IMR-90 (cell line): ENCODE measurements around the gene GZF1. TPM values are rescaled to one million over a fixed set of nuclear protein-coding genes. Genes with fewer than 3 reads are reported as not detected.

Experiments used
- ATAC-seq: fragments of 200-7000 bp; cut with Tn5 transposase; 2 replicates; pipeline ENCODE4 v1.9.1; 2020; ENCODE audit warnings: low read depth, mild to moderate bottlenecking, moderate library complexity
- BruUV-seq: library from RNA; stranded (reverse); fragments of 400-500 nt; replicated peaks from 2 replicates; lab custom pipeline; 2021; lab: Mats Ljungman, UMichigan
- CTCF ChIA-PET: fragments of 300-600 bp; formaldehyde crosslinking; extraction: SDS; loops from one replicate; lab custom pipeline; 2021; ENCODE audit warnings: antibody characterized with exemption; lab: Yijun Ruan, JAX
- POLR2A ChIA-PET: fragments of 300-600 bp; sonication (Branson Sonifier 250); formaldehyde crosslinking; loops from one replicate; lab custom pipeline; 2022; ENCODE audit warnings: antibody characterized with exemption; ENCODE audit not compliant: unreplicated experiment; lab: Charles Lee
- DNase-seq: peaks from one replicate; pipeline ENCODE4 v3.0.0; 2013
- H2AFZ ChIP-seq: replicated peaks from 2 replicates; pipeline ENCODE3; 2013; ENCODE audit warnings: low read length, mild to moderate bottlenecking; ENCODE audit not compliant: poor library complexity
- H2AK5ac ChIP-seq: 2 replicates; pipeline ENCODE4 v1.6.1; 2013; ENCODE audit warnings: low read depth, low read length, inconsistent platforms
- H2AK9ac ChIP-seq: replicated peaks from 2 replicates; pipeline ENCODE3; 2013; ENCODE audit warnings: mild to moderate bottlenecking, low read depth, low read length, moderate library complexity; ENCODE audit not compliant: poor library complexity
- H2BK120ac ChIP-seq: 2 replicates; pipeline ENCODE4 v1.6.1; 2013; ENCODE audit warnings: low read depth, low read length, inconsistent platforms
- H2BK15ac ChIP-seq: 3 replicates; pipeline ENCODE4 v1.6.1; 2013; ENCODE audit warnings: low read depth, low read length, inconsistent platforms
- H2BK20ac ChIP-seq: 2 replicates; pipeline ENCODE4 v1.6.1; 2013; ENCODE audit warnings: low read depth, mild to moderate bottlenecking, inconsistent platforms, low read length, moderate library complexity
- H2BK5ac ChIP-seq: 2 replicates; pipeline ENCODE4 v1.6.1; 2013; ENCODE audit warnings: mild to moderate bottlenecking, low read depth, low read length, inconsistent platforms; ENCODE audit not compliant: poor library complexity, severe bottlenecking
- H3K14ac ChIP-seq: replicated peaks from 2 replicates; pipeline ENCODE4 v1.6.1; 2013; ENCODE audit warnings: low read depth, low read length, inconsistent platforms
- H3K18ac ChIP-seq: 2 replicates; pipeline ENCODE4 v1.6.1; 2013; ENCODE audit warnings: low read depth, low read length, control low read depth
- H3K23ac ChIP-seq: 2 replicates; pipeline ENCODE4 v1.6.1; 2013; ENCODE audit warnings: low read depth, low read length, inconsistent platforms
- H3K27ac ChIP-seq: 2 replicates; pipeline ENCODE4 v1.5.1; 2013; ENCODE audit warnings: mild to moderate bottlenecking, control low read depth, low read length; ENCODE audit not compliant: insufficient read depth
- H3K27me3 ChIP-seq: 2 replicates; pipeline ENCODE4 v1.6.1; 2013; ENCODE audit warnings: low read length; ENCODE audit not compliant: control insufficient read depth, insufficient read depth
- H3K36me3 ChIP-seq: 2 replicates; pipeline ENCODE4 v1.6.1; 2013; ENCODE audit warnings: low read length, mixed read lengths; ENCODE audit not compliant: control insufficient read depth, insufficient read depth
- H3K4ac ChIP-seq: 2 replicates; pipeline ENCODE4 v1.6.1; 2013; ENCODE audit warnings: low read depth, low read length, inconsistent platforms
- H3K4me1 ChIP-seq: 2 replicates; pipeline ENCODE4 v1.6.1; 2013; ENCODE audit warnings: low read length, mixed read lengths; ENCODE audit not compliant: control insufficient read depth, insufficient read depth
- H3K4me2 ChIP-seq: 2 replicates; pipeline ENCODE4 v1.6.1; 2013; ENCODE audit warnings: low read depth, mild to moderate bottlenecking, control low read depth, low read length, moderate library complexity
- H3K4me3 ChIP-seq: 2 replicates; pipeline ENCODE4 v1.5.1; 2013; ENCODE audit warnings: low read depth, mild to moderate bottlenecking, control low read depth, low read length, moderate library complexity; ENCODE audit not compliant: insufficient read depth
- H3K56ac ChIP-seq: 2 replicates; pipeline ENCODE4 v1.6.1; 2013; ENCODE audit warnings: low read length, inconsistent platforms; ENCODE audit not compliant: insufficient read depth; ENCODE audit errors: extremely low read depth
- H3K79me1 ChIP-seq, 2 experiments: 2 replicates each; pipeline ENCODE4 v1.6.1; 2013; ENCODE audit warnings: low read length in 2 of 2, inconsistent platforms in 1 of 2, low read depth in 1 of 2
- H3K9ac ChIP-seq: 2 replicates; pipeline ENCODE4 v1.6.1; 2013; ENCODE audit warnings: low read depth, low read length, control low read depth
- H3K9me1 ChIP-seq: 2 replicates; pipeline ENCODE4 v1.6.1; 2013; ENCODE audit warnings: low read length, inconsistent platforms; ENCODE audit not compliant: insufficient read depth
- H3K9me3 ChIP-seq: 2 replicates; pipeline ENCODE4 v1.6.1; 2013; ENCODE audit warnings: low read length; ENCODE audit not compliant: control insufficient read depth, insufficient read depth
- H4K20me1 ChIP-seq: 2 replicates; pipeline ENCODE4 v1.6.1; 2013; ENCODE audit warnings: low read length, inconsistent platforms; ENCODE audit not compliant: insufficient read depth
- H4K5ac ChIP-seq: 2 replicates; pipeline ENCODE4 v1.6.1; 2013; ENCODE audit warnings: mild to moderate bottlenecking, low read depth, low read length, control low read depth
- H4K8ac ChIP-seq, 2 experiments: 2 replicates each; pipeline ENCODE4 v1.6.1; 2013; ENCODE audit warnings: low read depth in 2 of 2, low read length in 2 of 2, control low read depth in 1 of 2, inconsistent platforms in 1 of 2
- H4K91ac ChIP-seq: 2 replicates; pipeline ENCODE4 v1.6.1; 2013; ENCODE audit warnings: low read depth, low read length, inconsistent platforms; ENCODE audit not compliant: insufficient read depth
- CHD1 ChIP-seq: IDR thresholded peaks from 2 replicates; pipeline ENCODE4 v1.6.1; 2012; ENCODE audit warnings: low read depth, low read length, improper control_type of control experiment
- FOS ChIP-seq: fragments of 150-350 bp; IDR thresholded peaks from 2 replicates; pipeline ENCODE4 v1.6.1; 2016; ENCODE audit warnings: low read depth, low read length
- MAFK ChIP-seq: IDR thresholded peaks from 2 replicates; pipeline ENCODE4 v1.6.1; 2012; ENCODE audit warnings: low read depth, low read length, improper control_type of control experiment
- MAZ ChIP-seq: IDR thresholded peaks from 2 replicates; pipeline ENCODE4 v1.6.1; 2012; ENCODE audit warnings: low read depth, mild to moderate bottlenecking, low read length, improper control_type of control experiment, moderate library complexity, borderline replicate concordance
- RAD21 ChIP-seq: IDR thresholded peaks from 2 replicates; pipeline ENCODE4 v1.6.1; 2012; ENCODE audit warnings: low read length, improper control_type of control experiment
- WGBS, 2 experiments: methylation state at CpG; one replicate each; pipeline versions ENCODE4 v1.1.5 to v1.1.7; 2013; ENCODE audit warnings: missing lambda C conversion rate in 2 of 2; ENCODE audit not compliant: insufficient read length in 1 of 2; ENCODE audit errors: extremely low coverage in 2 of 2; 5-methylcytosine and 5-hydroxymethylcytosine counted together
- dilution Hi-C: fragments of 300-500 bp; cut with HindIII; formaldehyde crosslinking; loops from one replicate; pipeline ENCODE4 v1.14.3; 2018; ENCODE audit warnings: low sequenced_read_pairs; ENCODE audit not compliant: unreplicated experiment
- in situ Hi-C: fragments of 300-500 bp; cut with MboI; formaldehyde crosslinking; loops from 3 replicates; pipeline ENCODE4 v1.14.3; 2019; ENCODE audit warnings: low sequenced_read_pairs, inconsistent platforms, mixed read lengths
- intact Hi-C: fragments of 100-400 bp; cut with micrococcal nuclease; formaldehyde crosslinking; loops from 2 replicates; pipeline ENCODE4 v1.10.0; 2022
- polyA plus RNA-seq, 3 experiments: library from polyadenylated mRNA; depleted of rRNA; stranded (reverse); fragments of >200 nt; gene quantifications; 2 replicates each; pipeline ENCODE4 v1.2.3, GENCODE V29; 2012; ENCODE audit warnings: low replicate concordance in 1 of 3
- total RNA-seq: library from RNA; depleted of rRNA; stranded (reverse); fragments of >200 nt; gene quantifications from 2 replicates; pipeline ENCODE4 v1.2.3, GENCODE V29; 2012
- TF ChIP-seq, protein P1 (sequence below): fragments of 150-350 bp; IDR thresholded peaks from 2 replicates; pipeline ENCODE4 v1.6.1; 2017; ENCODE audit warnings: mild to moderate bottlenecking, antibody characterized with exemption, low read length, low read depth

Gene GZF1
- total and polyA plus RNA-seq, 2 of the 4 experiments (the other 2 are of a cell fraction) = 23.7 to 24.7 TPM

DNA sequence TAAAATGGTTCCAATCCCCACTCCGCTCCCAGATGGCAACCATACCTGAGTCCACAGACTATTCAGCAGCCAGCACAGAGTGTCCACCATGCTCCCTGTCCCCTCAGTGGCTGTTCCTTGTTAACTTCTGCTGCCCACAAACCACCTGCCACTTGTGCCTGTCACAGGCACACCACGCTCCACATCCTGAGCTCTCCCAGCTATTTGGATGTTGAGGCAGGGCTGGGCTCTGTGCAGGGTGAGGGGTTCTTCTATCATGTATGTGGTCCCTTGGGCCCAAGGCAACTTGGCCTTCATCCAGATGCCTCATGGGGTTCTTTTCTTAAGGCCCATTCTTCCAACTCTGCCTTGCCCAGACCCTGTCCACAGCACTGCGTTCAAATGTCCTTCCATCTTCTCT lies 45.4 kb upstream of the GZF1 start:
- Histone ChIP-seq H3K14ac (no peak overlapping the region), H4K20me1 (no peaks in the 10 kb centered on the region), H3K9me1 (no peaks in the 10 kb centered on the region), H4K5ac (no peak overlapping the region), H2BK5ac (no peak overlapping the region), H2AK9ac (no peak overlapping the region), H3K9ac (no peak overlapping the region), H3K23ac (no peak overlapping the region), H3K27me3 (peaks cover 8% of the 10 kb centered on the region), H3K4me1 (no peaks in the 10 kb centered on the region), H3K4ac (no peak overlapping the region), H2BK20ac (no peak overlapping the region), H4K8ac (no peak overlapping the region), H2BK15ac (no peak overlapping the region), H3K9me3 (no peaks in the 10 kb centered on the region), H3K79me1 (no peaks in the 10 kb centered on the region), H3K18ac (no peak overlapping the region), H3K27ac (no peak overlapping the region), H3K4me3 (no peak overlapping the region), H3K36me3 (no peaks in the 10 kb centered on the region), H4K91ac (no peak overlapping the region), H3K56ac (no peak overlapping the region), H3K4me2 (no peak overlapping the region), H2AFZ (no peak overlapping the region), H2BK120ac (no peak overlapping the region), H2AK5ac (no peak overlapping the region)
- WGBS, 2 experiments = 80% methylated on average over 1 of the region's 3 CpGs; no CpG with 5 or more reads in 1 of the 2 experiments
- no TSS peak for BruUV-seq
- no peak for DNase-seq
- dilution Hi-C loops (no loop called here), intact Hi-C loops (no loop called here), in situ Hi-C loops (no loop called here)
- no peak for TF ChIP-seq RAD21
- TF ChIP-seq, protein P1, sequence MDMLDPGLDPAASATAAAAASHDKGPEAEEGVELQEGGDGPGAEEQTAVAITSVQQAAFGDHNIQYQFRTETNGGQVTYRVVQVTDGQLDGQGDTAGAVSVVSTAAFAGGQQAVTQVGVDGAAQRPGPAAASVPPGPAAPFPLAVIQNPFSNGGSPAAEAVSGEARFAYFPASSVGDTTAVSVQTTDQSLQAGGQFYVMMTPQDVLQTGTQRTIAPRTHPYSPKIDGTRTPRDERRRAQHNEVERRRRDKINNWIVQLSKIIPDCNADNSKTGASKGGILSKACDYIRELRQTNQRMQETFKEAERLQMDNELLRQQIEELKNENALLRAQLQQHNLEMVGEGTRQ = no peak
- TF ChIP-seq MAZ = no peak
- TF ChIP-seq MAFK = no peak
- TF ChIP-seq FOS = no peak
- TF ChIP-seq CHD1 = no peak
- ChIA-PET CTCF (no interaction called here), POLR2A (no interaction called here)
- ATAC-seq = no peak
